Pulmonary artery endothelial cell (primary cell): ENCODE results near the gene DCC. TPM values are rescaled to one million over a fixed set of nuclear protein-coding genes. Genes with fewer than 3 reads are reported as not detected.

Source experiments
- DNase-seq: peaks from one replicate; pipeline ENCODE4 v3.0.0-alpha.2; 2011; ENCODE audit warnings: low read depth, low spot score
- total RNA-seq: library from RNA; depleted of rRNA; stranded (reverse); fragments of >200 nt; gene quantifications from 2 replicates; pipeline ENCODE4 v1.2.3, GENCODE V29; 2014

DCC gene
- total RNA-seq, 1 donor from 2014 or later = not detected

- no peak for DNase-seq
These were observed 693.1 kb downstream of the DCC start for GRCh38 chr18:53033128-53033527.

- DNase-seq = no peak
These were observed 698.6 kb downstream of the DCC start for GRCh38 chr18:53038608-53039007.

- no peak for DNase-seq
These were observed 700.3 kb downstream of the DCC start for GRCh38 chr18:53040286-53040685.

GRCh38 chr18:53056064-53056463, 716.1 kb downstream of the DCC start:
- DNase-seq = no peak

- DNase-seq = no peak
These were observed 730.8 kb downstream of the DCC start for GRCh38 chr18:53070788-53071187.

- no peak for DNase-seq
These were observed 740.7 kb downstream of the DCC start for GRCh38 chr18:53080687-53081086.

GRCh38 chr18:53093636-53094035, 753.6 kb downstream of the DCC start:
- DNase-seq = no peak

GRCh38 chr18:53101536-53102105, 761.6 kb downstream of the DCC start:
- no peak for DNase-seq

GRCh38 chr18:53114441-53114840, 774.4 kb downstream of the DCC start:
- DNase-seq = no peak

GRCh38 chr18:53115876-53116585, 776.0 kb downstream of the DCC start:
- DNase-seq = no peak

GRCh38 chr18:53117851-53118250, 777.9 kb downstream of the DCC start:
- no peak for DNase-seq

- DNase-seq = no peak
These were observed 786.2 kb downstream of the DCC start for GRCh38 chr18:53126210-53126609.

- DNase-seq = no peak
These were observed 791.0 kb downstream of the DCC start for GRCh38 chr18:53131001-53131400.

GRCh38 chr18:53134711-53135110, 794.7 kb downstream of the DCC start:
- DNase-seq = no peak

- no peak for DNase-seq
These were observed 795.7 kb downstream of the DCC start for GRCh38 chr18:53135654-53136053.

GRCh38 chr18:53139746-53140500, 799.9 kb downstream of the DCC start:
- no peak for DNase-seq

GRCh38 chr18:53142005-53142404, 802.0 kb downstream of the DCC start:
- no peak for DNase-seq

GRCh38 chr18:53147472-53147871, 807.5 kb downstream of the DCC start:
- no peak for DNase-seq

GRCh38 chr18:53148123-53148522, 808.1 kb downstream of the DCC start:
- DNase-seq = no peak

GRCh38 chr18:53152476-53152875, 812.5 kb downstream of the DCC start:
- no peak for DNase-seq

- DNase-seq = no peak
These were observed 813.3 kb downstream of the DCC start for GRCh38 chr18:53153281-53153680.

- no peak for DNase-seq
These were observed 813.8 kb downstream of the DCC start for GRCh38 chr18:53153800-53154199.

GRCh38 chr18:53165770-53166169, 825.8 kb downstream of the DCC start:
- DNase-seq = no peak
